SJCRH30 (cell line): Measurements from ENCODE around the gene RAB11A. TPM values are rescaled to one million over a fixed set of nuclear protein-coding genes. Genes with fewer than 3 reads are reported as not detected.

Experiments used
- DNase-seq, 2 experiments: peaks; one replicate each; pipeline ENCODE4 v3.0.0-alpha.2; 2015 to 2020
- H3K27ac ChIP-seq: fragments of 250-450 bp; sonication (Bioruptor Pico); 2 replicates; pipeline ENCODE4 v1.5.1; 2020; ENCODE audit warnings: mild to moderate bottlenecking, moderate library complexity
- H3K27me3 ChIP-seq: fragments of 250-450 bp; sonication (Bioruptor Pico); 2 replicates; pipeline ENCODE4 v1.5.1; 2020; ENCODE audit warnings: mild to moderate bottlenecking, moderate library complexity
- H3K36me3 ChIP-seq: fragments of 250-450 bp; sonication (Bioruptor Pico); 2 replicates; pipeline ENCODE4 v1.5.1; 2020; ENCODE audit warnings: mild to moderate bottlenecking, moderate library complexity
- H3K4me1 ChIP-seq: fragments of 250-450 bp; sonication (Bioruptor Pico); 2 replicates; pipeline ENCODE4 v1.5.1; 2020; ENCODE audit warnings: mild to moderate bottlenecking, moderate library complexity
- H3K4me3 ChIP-seq: fragments of 250-450 bp; sonication (Bioruptor Pico); 2 replicates; pipeline ENCODE4 v1.5.1; 2020; ENCODE audit warnings: mild to moderate bottlenecking, moderate library complexity
- H3K9me3 ChIP-seq: fragments of 250-450 bp; sonication (Bioruptor Pico); replicated peaks from 2 replicates; pipeline ENCODE4 v1.5.1; 2020; ENCODE audit warnings: mild to moderate bottlenecking, moderate library complexity
- total RNA-seq: library from RNA; depleted of rRNA; stranded (reverse); fragments of >200 nt; shearing (Covaris generic); gene quantifications from 2 replicates; pipeline ENCODE4 v1.2.3, GENCODE V29; 2014

The RAB11A gene
- total RNA-seq, 1 experiment from 2014 or later, result 269 TPM

- H3K4me3 ChIP-seq, result no peak overlapping the region
- H3K27me3 ChIP-seq, result no peaks in the 10 kb centered on the region
- no peaks in the 10 kb centered on the region for H3K36me3 ChIP-seq
- DNase-seq, result no peak
- H3K27ac ChIP-seq, result no peak overlapping the region
- H3K9me3 ChIP-seq, result no peaks in the 10 kb centered on the region
- no peaks in the 10 kb centered on the region for H3K4me1 ChIP-seq
Measured at GRCh38 chr15:65925338-65925737, 56.0 kb downstream of the RAB11A start.

GRCh38 chr15:65926459-65926858 lies 57.2 kb downstream of the RAB11A start:
- no peak overlapping the region for H3K27ac ChIP-seq
- no peak for DNase-seq

GRCh38 chr15:65926899-65927298 lies 57.6 kb downstream of the RAB11A start:
- no peak for DNase-seq
- Histone ChIP-seq H3K4me3 (no peak overlapping the region), H3K36me3 (no peaks in the 10 kb centered on the region), H3K9me3 (no peaks in the 10 kb centered on the region), H3K4me1 (no peaks in the 10 kb centered on the region), H3K27me3 (no peaks in the 10 kb centered on the region), H3K27ac (no peak overlapping the region)

More at GRCh38 chr15:65926459-65926858, 57.2 kb downstream of the RAB11A start:
- Histone ChIP-seq H3K27me3 (no peaks in the 10 kb centered on the region), H3K4me1 (no peaks in the 10 kb centered on the region), H3K9me3 (no peaks in the 10 kb centered on the region), H3K4me3 (no peak overlapping the region), H3K36me3 (no peaks in the 10 kb centered on the region)

- Histone ChIP-seq H3K27ac (no peak overlapping the region), H3K9me3 (no peaks in the 10 kb centered on the region), H3K36me3 (no peaks in the 10 kb centered on the region), H3K4me1 (no peaks in the 10 kb centered on the region), H3K4me3 (no peak overlapping the region), H3K27me3 (no peaks in the 10 kb centered on the region)
- DNase-seq, result no peak
Measured at GRCh38 chr15:65927545-65927944, 58.3 kb downstream of the RAB11A start.

GRCh38 chr15:65929573-65929972 lies 60.3 kb downstream of the RAB11A start:
- no peak overlapping the region for H3K27ac ChIP-seq
- DNase-seq, result no peak

GRCh38 chr15:65930134-65930533 lies 60.8 kb downstream of the RAB11A start:
- DNase-seq, result no peak
- H3K4me1 ChIP-seq, result no peaks in the 10 kb centered on the region
- no peak overlapping the region for H3K27ac ChIP-seq
- H3K27me3 ChIP-seq, result no peaks in the 10 kb centered on the region
- H3K9me3 ChIP-seq, result no peaks in the 10 kb centered on the region
- H3K4me3 ChIP-seq, result no peak overlapping the region
- no peaks in the 10 kb centered on the region for H3K36me3 ChIP-seq

More at GRCh38 chr15:65929573-65929972, 60.3 kb downstream of the RAB11A start:
- Histone ChIP-seq H3K4me1 (no peaks in the 10 kb centered on the region), H3K4me3 (no peak overlapping the region), H3K9me3 (no peaks in the 10 kb centered on the region), H3K36me3 (no peaks in the 10 kb centered on the region), H3K27me3 (no peaks in the 10 kb centered on the region)

GRCh38 chr15:65931221-65931620 lies 61.9 kb downstream of the RAB11A start:
- Histone ChIP-seq H3K4me1 (no peaks in the 10 kb centered on the region), H3K36me3 (no peaks in the 10 kb centered on the region), H3K4me3 (no peak overlapping the region), H3K27me3 (no peaks in the 10 kb centered on the region), H3K27ac (no peak overlapping the region), H3K9me3 (no peaks in the 10 kb centered on the region)
- no peak for DNase-seq

GRCh38 chr15:65935391-65935790 lies 66.1 kb downstream of the RAB11A start:
- DNase-seq, result no peak
- no peak overlapping the region for H3K27ac ChIP-seq
- H3K4me1 ChIP-seq, result no peaks in the 10 kb centered on the region
- no peaks in the 10 kb centered on the region for H3K9me3 ChIP-seq
- no peaks in the 10 kb centered on the region for H3K36me3 ChIP-seq
- no peak overlapping the region for H3K4me3 ChIP-seq
- H3K27me3 ChIP-seq, result no peaks in the 10 kb centered on the region

- Histone ChIP-seq H3K9me3 (no peaks in the 10 kb centered on the region), H3K36me3 (no peaks in the 10 kb centered on the region), H3K27me3 (no peaks in the 10 kb centered on the region), H3K4me3 (no peak overlapping the region), H3K4me1 (no peaks in the 10 kb centered on the region), H3K27ac (no peak overlapping the region)
- no peak for DNase-seq
Measured at GRCh38 chr15:65936282-65936681, 67.0 kb downstream of the RAB11A start.

GRCh38 chr15:65937054-65937453 lies 67.8 kb downstream of the RAB11A start:
- Histone ChIP-seq H3K4me1 (no peaks in the 10 kb centered on the region), H3K36me3 (no peaks in the 10 kb centered on the region), H3K9me3 (no peaks in the 10 kb centered on the region), H3K27ac (no peak overlapping the region), H3K27me3 (no peaks in the 10 kb centered on the region), H3K4me3 (no peak overlapping the region)
- no peak for DNase-seq

GRCh38 chr15:65937476-65937875 lies 68.2 kb downstream of the RAB11A start:
- no peaks in the 10 kb centered on the region for H3K36me3 ChIP-seq
- H3K4me1 ChIP-seq, result no peaks in the 10 kb centered on the region
- H3K4me3 ChIP-seq, result no peak overlapping the region
- no peak for DNase-seq
- H3K9me3 ChIP-seq, result no peaks in the 10 kb centered on the region
- H3K27me3 ChIP-seq, result no peaks in the 10 kb centered on the region
- H3K27ac ChIP-seq, result no peak overlapping the region

- no peak for DNase-seq
- Histone ChIP-seq H3K27ac (no peak overlapping the region), H3K4me1 (no peaks in the 10 kb centered on the region), H3K36me3 (no peaks in the 10 kb centered on the region), H3K9me3 (no peaks in the 10 kb centered on the region), H3K4me3 (no peak overlapping the region), H3K27me3 (no peaks in the 10 kb centered on the region)
Measured at GRCh38 chr15:65938604-65939003, 69.3 kb downstream of the RAB11A start.

- no peaks in the 10 kb centered on the region for H3K4me1 ChIP-seq
- no peak for DNase-seq
- H3K27ac ChIP-seq, result no peak overlapping the region
- no peaks in the 10 kb centered on the region for H3K36me3 ChIP-seq
- H3K4me3 ChIP-seq, result no peak overlapping the region
- H3K9me3 ChIP-seq, result no peaks in the 10 kb centered on the region
- H3K27me3 ChIP-seq, result no peaks in the 10 kb centered on the region
Measured at GRCh38 chr15:65939901-65940617, 70.8 kb downstream of the RAB11A start.

GRCh38 chr15:65940618-65940909 lies 71.3 kb downstream of the RAB11A start:
- no peak overlapping the region for H3K4me3 ChIP-seq
- H3K27me3 ChIP-seq, result no peaks in the 10 kb centered on the region
- no peaks in the 10 kb centered on the region for H3K4me1 ChIP-seq
- H3K36me3 ChIP-seq, result no peaks in the 10 kb centered on the region
- no peak for DNase-seq
- no peak overlapping the region for H3K27ac ChIP-seq
- no peaks in the 10 kb centered on the region for H3K9me3 ChIP-seq
